NCI-H460 (cell line): ENCODE data around the gene RSL1D1. TPM values are rescaled to one million over a fixed set of nuclear protein-coding genes. Genes with fewer than 3 reads are reported as not detected.

Experiments
- DNase-seq: peaks from one replicate; pipeline ENCODE4 v3.0.0-alpha.2; 2016; ENCODE audit warnings: low read depth; ENCODE audit errors: extremely low read depth
- polyA plus RNA-seq: library from polyadenylated mRNA; depleted of rRNA; stranded (reverse); fragments of >200 nt; gene quantifications from 2 replicates; pipeline ENCODE4 v1.2.3, GENCODE V29; 2014; cell fraction: nucleus; rRNA removed
- total RNA-seq: library from RNA; depleted of rRNA; stranded (reverse); fragments of >200 nt; shearing (Covaris generic); gene quantifications from 2 replicates; pipeline ENCODE4 v1.2.3, GENCODE V29; 2014; rRNA removed

The RSL1D1 gene
- 445 and 524 TPM in 2 replicates for total RNA-seq
- 370 and 441 TPM in 2 replicates for polyA plus RNA-seq

GRCh38 chr16:11851294-11852091 is at the start of gene RSL1D1:
RSL1D1 (minus strand) TSS chr16:11851542; CDS start chr16:11851512, 30 bp downstream.
- peak; percentile 88 for DNase-seq

DNA sequence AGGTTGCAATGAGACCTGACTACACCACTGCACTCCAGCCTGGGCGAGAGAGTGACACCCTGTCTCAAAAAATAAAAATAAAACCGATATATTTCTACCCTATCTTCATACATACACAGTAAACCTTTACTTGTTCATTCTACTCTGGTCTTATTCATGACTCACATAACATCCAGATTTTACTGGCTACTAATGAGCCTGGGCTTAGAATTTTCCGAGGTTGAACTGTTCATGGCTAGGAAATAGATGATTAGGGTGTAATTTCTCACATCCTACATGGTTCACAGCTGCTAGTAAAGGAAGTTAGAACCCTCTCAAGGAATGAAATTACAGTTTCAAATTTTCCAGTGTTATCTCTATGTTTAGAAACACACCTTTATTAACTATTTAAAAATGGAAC is 49.7 kb upstream of the RSL1D1 start:
- no peak for DNase-seq

GRCh38 chr16:11896486-11897176 is 45.3 kb upstream of the RSL1D1 start:
- DNase-seq, result no peak

DNA sequence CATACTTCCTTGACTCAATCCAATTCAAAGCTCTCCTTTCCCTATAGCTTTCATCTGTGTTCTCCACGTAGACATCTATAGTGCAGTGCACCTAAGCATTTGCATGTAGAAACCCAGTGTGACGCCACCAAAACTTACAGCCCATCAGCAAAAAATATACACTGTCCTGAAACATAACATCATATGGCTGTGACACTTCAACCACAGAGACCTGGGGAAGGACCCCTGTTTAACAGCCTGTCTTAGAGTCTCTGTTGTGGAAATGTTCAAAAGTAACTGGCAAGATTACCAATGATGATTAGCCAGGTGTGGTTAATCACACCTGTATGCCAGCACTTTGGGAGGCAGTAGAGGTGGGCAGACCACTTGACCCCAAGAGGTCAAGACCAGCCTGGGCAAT is 42.2 kb upstream of the RSL1D1 start:
- no peak for DNase-seq

DNA sequence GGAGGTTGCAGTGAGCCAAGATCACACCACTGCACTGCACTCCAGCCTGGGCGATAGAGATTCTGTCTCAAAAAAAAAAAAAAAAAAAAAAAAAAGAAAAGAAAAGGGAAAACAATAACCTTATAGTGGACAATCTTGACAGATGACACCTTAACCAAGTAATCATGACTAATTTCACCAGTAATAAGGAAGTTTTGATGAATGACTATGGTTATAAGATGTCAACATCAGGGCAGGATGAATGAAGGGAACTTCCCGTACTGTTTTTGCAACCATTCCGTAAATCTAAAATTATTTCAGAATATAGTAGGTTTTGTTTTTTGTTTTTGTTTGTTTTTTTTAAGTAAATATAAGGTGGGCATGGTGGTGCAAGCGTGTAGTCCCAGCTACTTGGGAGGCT is 41.4 kb upstream of the RSL1D1 start:
- DNase-seq, result no peak

DNA sequence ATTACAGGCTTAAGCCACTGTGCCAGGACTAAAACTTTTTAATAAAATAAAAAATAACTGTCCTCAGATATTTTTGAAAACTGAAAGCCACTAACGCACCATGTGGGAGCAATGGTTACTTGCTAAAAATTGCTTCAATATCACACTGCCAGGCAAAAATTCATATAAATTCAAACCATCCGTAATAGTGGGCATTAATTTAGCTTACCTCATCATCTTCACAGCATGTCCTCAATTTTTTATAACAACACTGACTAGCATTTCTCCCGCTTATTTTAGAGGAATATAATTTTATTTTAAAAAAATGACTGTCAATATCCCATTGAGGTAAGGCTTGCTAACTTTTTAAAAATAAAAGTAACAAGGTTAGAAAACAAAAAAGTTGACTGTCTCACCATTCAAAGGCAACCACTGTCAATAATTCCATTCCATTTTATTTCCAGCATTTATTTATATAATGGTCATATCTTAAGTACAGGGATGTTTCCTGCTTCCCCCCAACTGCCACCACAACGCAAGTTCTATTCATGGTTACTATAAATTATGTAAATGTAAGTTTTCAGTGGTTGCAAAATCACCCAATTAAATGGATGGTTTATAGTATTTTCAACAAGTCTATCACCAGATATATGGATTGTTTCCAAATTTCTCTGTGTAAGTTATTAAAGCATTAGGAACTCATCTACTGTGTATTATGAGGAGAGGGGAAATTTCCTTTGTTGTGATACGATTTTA is 39.1 kb upstream of the RSL1D1 start:
- DNase-seq, result no peak

- no peak for DNase-seq
These were observed 35.5 kb upstream of the RSL1D1 start for GRCh38 chr16:11886881-11887280.

DNA sequence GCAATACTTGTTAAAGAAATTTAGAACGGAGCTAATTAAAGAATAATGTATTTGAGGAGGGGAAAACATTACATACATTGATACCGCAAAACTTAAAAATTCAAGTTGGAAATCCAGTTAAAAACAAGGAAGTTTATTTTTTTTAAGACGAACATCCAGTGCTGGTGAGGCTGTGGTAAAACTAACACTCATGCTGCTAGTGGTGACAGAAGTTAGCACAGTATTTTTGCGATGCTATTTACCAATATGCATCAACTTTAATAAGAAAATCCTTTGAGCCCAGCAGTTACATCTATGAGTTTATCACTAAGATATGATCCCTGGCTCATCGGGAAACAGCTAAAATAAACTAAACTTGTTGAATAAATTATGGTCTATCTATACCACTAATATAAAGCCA is 32.7 kb upstream of the RSL1D1 start:
- DNase-seq, result no peak

- DNase-seq, result no peak
These were observed 28.7 kb upstream of the RSL1D1 start for GRCh38 chr16:11880007-11880406.

DNA sequence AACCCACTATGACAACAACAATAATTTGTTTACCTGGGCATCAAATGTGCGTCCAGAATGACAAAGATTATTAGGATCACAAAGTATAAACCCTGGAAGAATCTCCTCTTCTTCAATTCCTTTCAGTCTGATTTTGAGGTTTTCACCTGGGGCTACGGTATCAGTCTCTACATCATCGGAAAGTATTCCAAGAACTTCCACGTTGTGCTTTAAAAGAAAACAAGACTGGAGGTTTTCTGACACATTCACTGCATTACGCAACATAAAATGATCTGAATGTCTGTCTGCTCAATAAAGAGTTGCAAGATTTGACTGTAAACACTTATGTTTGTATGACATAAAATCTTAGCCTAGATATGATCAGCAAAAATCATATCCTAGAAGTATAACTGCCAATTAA is 26.0 kb upstream of the RSL1D1 start:
- DNase-seq, result no peak

DNA sequence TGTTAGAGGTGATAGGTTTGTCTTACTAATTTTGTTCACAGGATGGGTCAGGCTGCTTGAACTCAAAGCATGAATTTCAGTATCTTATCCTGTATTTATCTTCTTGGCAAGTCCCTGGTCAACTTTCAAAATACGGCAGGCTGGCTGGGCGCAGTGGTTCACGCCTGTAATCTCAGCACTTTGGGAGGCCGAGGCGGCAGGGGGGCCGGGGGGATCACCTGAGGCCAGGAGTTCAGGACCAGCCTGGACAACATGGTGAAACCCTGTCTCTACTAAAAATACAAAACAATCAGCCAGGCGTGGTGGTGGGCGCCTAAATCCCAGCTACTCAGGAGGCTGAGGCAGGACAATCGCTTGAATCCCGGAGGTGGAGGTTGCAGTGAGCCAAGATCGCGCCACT is 25.0 kb upstream of the RSL1D1 start:
- no peak for DNase-seq

GRCh38 chr16:11875721-11876120 is 24.4 kb upstream of the RSL1D1 start:
- no peak for DNase-seq

DNA sequence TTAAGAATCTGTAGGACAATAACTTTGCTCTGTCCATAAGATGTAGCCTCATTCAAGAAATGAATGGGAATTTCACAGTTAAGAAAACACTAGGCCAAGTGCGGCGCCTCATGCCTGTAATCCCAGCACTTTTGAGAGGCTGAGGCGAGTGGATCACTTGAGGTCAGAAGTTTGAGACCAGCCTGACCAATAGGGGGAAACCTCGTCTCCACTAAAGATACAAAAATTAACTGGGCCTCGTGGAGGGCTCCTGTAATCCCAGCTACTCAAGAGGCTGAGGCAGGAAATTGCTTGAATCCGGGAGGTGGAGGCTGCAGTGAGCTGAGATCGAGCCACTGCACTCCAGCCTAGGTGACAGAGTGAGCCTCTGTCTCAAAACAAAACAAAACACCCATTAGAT is 19.9 kb upstream of the RSL1D1 start:
- DNase-seq, result peak; percentile 27

DNA sequence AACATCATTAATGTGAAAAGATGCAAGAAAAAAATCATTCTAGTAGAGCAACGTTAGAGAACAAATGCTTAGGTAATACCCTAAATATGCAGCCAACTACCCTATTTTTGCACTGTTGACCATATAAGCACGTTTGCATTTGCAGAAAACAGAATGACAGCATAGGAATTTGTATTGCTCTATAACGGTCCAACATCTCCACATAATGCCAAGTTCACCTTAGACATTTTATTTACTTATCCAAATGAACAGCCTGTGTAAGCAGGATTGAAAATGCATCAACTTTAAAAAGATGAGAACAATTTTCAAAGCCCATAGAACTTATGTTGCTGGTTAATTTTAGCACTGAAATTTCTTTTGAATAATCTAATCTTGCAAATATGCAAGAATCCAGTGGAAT is 19.1 kb upstream of the RSL1D1 start:
- no peak for DNase-seq

GRCh38 chr16:11869353-11870228 is 18.2 kb upstream of the RSL1D1 start:
- DNase-seq, result no peak

GRCh38 chr16:11868412-11868980 is 17.2 kb upstream of the RSL1D1 start:
- DNase-seq, result no peak

- DNase-seq, result no peak
These were observed 11.1 kb upstream of the RSL1D1 start for GRCh38 chr16:11862489-11862888.

- DNase-seq, result no peak
These were observed 5.8 kb upstream of the RSL1D1 start for GRCh38 chr16:11857161-11857560.

DNA sequence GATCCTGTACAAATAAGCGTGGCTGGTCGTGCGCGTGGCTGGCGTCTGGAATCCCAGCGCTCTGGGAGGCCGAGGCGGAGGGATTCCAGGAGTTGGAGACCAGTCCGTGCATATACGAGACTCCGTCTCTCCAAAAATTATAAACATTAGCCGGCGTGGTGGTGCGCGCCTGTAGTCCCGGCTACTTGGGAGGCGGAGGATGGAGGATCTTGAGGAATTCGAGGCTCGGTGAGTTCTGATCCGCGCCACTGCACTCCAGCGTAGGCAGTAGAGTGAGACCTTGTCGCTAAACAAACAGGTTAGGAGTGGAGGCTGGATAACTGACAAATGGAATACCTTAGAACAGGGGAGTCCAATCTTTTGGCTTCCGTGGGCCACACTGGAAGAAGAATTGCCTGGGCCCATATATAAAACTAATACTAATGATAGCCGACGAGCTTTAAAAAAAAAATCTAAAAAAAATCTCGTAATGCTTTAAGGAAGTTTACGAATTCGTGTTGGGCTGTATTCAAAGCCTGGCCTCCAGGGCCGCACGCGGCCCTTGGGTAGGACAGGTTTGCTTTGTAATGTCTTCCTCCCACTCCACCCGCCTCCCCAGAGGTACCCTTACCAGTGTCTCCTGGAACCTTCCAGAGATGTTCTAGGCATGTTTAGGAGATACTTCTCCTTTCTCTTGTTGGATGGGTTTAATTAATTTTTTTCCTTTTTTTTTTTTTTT is 909 bp upstream of the RSL1D1 start:
- no peak for DNase-seq
